ENCODE results near the gene ZNF280B. TPM values are rescaled to one million over a fixed set of nuclear protein-coding genes. Genes with fewer than 3 reads are reported as not detected.
"Not testable (repeated sequence)": the region's sequence is repeated elsewhere in the genome, so short reads cannot be mapped to it uniquely, and the experiment has no call there.

ZNF280B gene
- total and polyA plus RNA-seq, 12 donors, result 0.81 to 7.8 (median 3.6) TPM

- Histone ChIP-seq H3K27me3 (no peaks in the 10 kb centered on the region), H3K4me3 (no peak overlapping the region), H3K36me3 (replicated peaks in 1 of 2) (no peaks in the 10 kb centered on the region), H3K27ac (no peak overlapping the region), H3K9me3 (replicated peaks in 1 of 3) (no peaks in the 10 kb centered on the region), H3K4me1 (replicated peaks in 1 of 2) (no peaks in the 10 kb centered on the region)
- intact Hi-C loops (cut with DNase I), result no loop called here
- no peak for TF ChIP-seq CTCF (IDR thresholded peaks at IDR 0.05)
- no peak for TF ChIP-seq POLR2A (IDR thresholded peaks at IDR 0.05)
- 93 to 96% (median 95%) methylated on average over 5 of the region's 5 CpGs for WGBS, 4 donors
- no peak for DNase-seq
Observed at GRCh38 chr22:22479999-22480532, 28.5 kb downstream of the ZNF280B start.

GRCh38 chr22:22479116-22479515 is 29.4 kb downstream of the ZNF280B start:
- Histone ChIP-seq H3K36me3 (replicated peaks in 1 of 2) (no peaks in the 10 kb centered on the region), H3K27me3 (no peaks in the 10 kb centered on the region), H3K9me3 (replicated peaks in 1 of 3) (no peaks in the 10 kb centered on the region), H3K4me3 (no peak overlapping the region), H3K27ac (no peak overlapping the region), H3K4me1 (replicated peaks in 1 of 2) (no peaks in the 10 kb centered on the region)
- intact Hi-C loops (cut with DNase I), result no loop called here
- TF ChIP-seq CTCF (IDR thresholded peaks at IDR 0.05), result no peak
- TF ChIP-seq POLR2A (IDR thresholded peaks at IDR 0.05), result no peak
- 96 to 99% (median 98%) methylated on average over 2 of the region's 2 CpGs for WGBS, 4 donors
- no peak for DNase-seq

- Histone ChIP-seq H3K27ac (no peak overlapping the region), H3K4me3 (no peak overlapping the region), H3K27me3 (no peaks in the 10 kb centered on the region), H3K4me1 (replicated peaks in 1 of 2) (no peaks in the 10 kb centered on the region), H3K36me3 (replicated peaks in 1 of 2) (no peaks in the 10 kb centered on the region), H3K9me3 (replicated peaks in 1 of 3) (no peaks in the 10 kb centered on the region)
- DNase-seq, result no peak
- TF ChIP-seq POLR2A (IDR thresholded peaks at IDR 0.05) (no peak), CTCF (IDR thresholded peaks at IDR 0.05) (no peak)
- intact Hi-C loops (cut with DNase I), result no loop called here
Observed at GRCh38 chr22:22478470-22478869, 30.1 kb downstream of the ZNF280B start.

GRCh38 chr22:22474733-22475132 is 33.8 kb downstream of the ZNF280B start:
- WGBS, 4 donors, result 76 to 93% (median 81%) methylated on average over 2 of the region's 2 CpGs
- Histone ChIP-seq H3K4me1 (replicated peaks in 1 of 2) (no peaks in the 10 kb centered on the region), H3K36me3 (replicated peaks in 1 of 2) (no peaks in the 10 kb centered on the region), H3K9me3 (replicated peaks in 1 of 3) (no peaks in the 10 kb centered on the region), H3K27me3 (no peaks in the 10 kb centered on the region), H3K27ac (no peak overlapping the region), H3K4me3 (no peak overlapping the region)
- DNase-seq, result no peak
- intact Hi-C loops (cut with DNase I), result no loop called here
- TF ChIP-seq CTCF (IDR thresholded peaks at IDR 0.05), result no peak
- no peak for TF ChIP-seq POLR2A (IDR thresholded peaks at IDR 0.05)

GRCh38 chr22:22471104-22471503 is 37.4 kb downstream of the ZNF280B start:
- H3K27me3 ChIP-seq; intact Hi-C loops (cut with DNase I): not testable (repeated sequence)
- WGBS, 4 donors, result 88 to 97% (median 93%) methylated on average over 5 of the region's 5 CpGs

More at GRCh38 chr22:22471104-22471503, 37.4 kb downstream of the ZNF280B start:
- not testable (repeated sequence) for H3K27ac ChIP-seq; DNase-seq; H3K9me3 ChIP-seq (replicated peaks in 1 of 3); H3K36me3 ChIP-seq (replicated peaks in 1 of 2); H3K4me1 ChIP-seq (replicated peaks in 1 of 2); H3K4me3 ChIP-seq

Measured in adrenal gland (tissue), 12 donors.